Stimulated activated CD4-positive, alpha-beta T cell treated with anti-CD3 and anti-CD28 coated beads, Interleukin-12 subunit alpha, Interleukin-12 subunit beta, amount 100 ng/mL, for 4 hours (primary cell): ENCODE results near the gene CD72.
A peak's percentile ranks its signal among the peaks of the same experiment; 100 is the strongest.
"Not testable (repeated sequence)": the region's sequence is repeated elsewhere in the genome, so short reads cannot be mapped to it uniquely, and the experiment has no call there.

Source experiments
- DNase-seq: peaks from one replicate; pipeline ENCODE4 v3.0.0-alpha.2; 2020

CD72 gene

GRCh38 chr9:35649431-35650340 lies 31.5 kb upstream of the CD72 start:
- DNase-seq = peak; percentile 43

GRCh38 chr9:35646533-35647265 lies 28.5 kb upstream of the CD72 start:
- DNase-seq = peak; percentile 91

- no peak for DNase-seq
Measured at GRCh38 chr9:35646153-35646532, 27.9 kb upstream of the CD72 start.

GRCh38 chr9:35645736-35646135 lies 27.5 kb upstream of the CD72 start:
- not testable (repeated sequence) for DNase-seq

- DNase-seq = no peak
Measured at GRCh38 chr9:35643046-35643445, 24.8 kb upstream of the CD72 start.

GRCh38 chr9:35641478-35641877 lies 23.3 kb upstream of the CD72 start:
- DNase-seq = not testable (repeated sequence)

- DNase-seq = not testable (repeated sequence)
Measured at GRCh38 chr9:35640431-35640830, 22.2 kb upstream of the CD72 start.

- no peak for DNase-seq
Measured at GRCh38 chr9:35639631-35640030, 21.4 kb upstream of the CD72 start.

GRCh38 chr9:35639225-35639624 lies 21.0 kb upstream of the CD72 start:
- DNase-seq = not testable (repeated sequence)

- not testable (repeated sequence) for DNase-seq
Measured at GRCh38 chr9:35638751-35639150, 20.5 kb upstream of the CD72 start.

GRCh38 chr9:35637427-35637955 lies 19.3 kb upstream of the CD72 start:
- not testable (repeated sequence) for DNase-seq

- DNase-seq = not testable (repeated sequence)
Measured at GRCh38 chr9:35636877-35637246, 18.6 kb upstream of the CD72 start.

- no peak for DNase-seq
Measured at GRCh38 chr9:35636135-35636876, 18.1 kb upstream of the CD72 start.

- no peak for DNase-seq
Measured at GRCh38 chr9:35635730-35636129, 17.5 kb upstream of the CD72 start.

- no peak for DNase-seq
Measured at GRCh38 chr9:35629597-35629996, 11.4 kb upstream of the CD72 start.

- no peak for DNase-seq
Measured at GRCh38 chr9:35628389-35628991, 10.3 kb upstream of the CD72 start.

GRCh38 chr9:35627575-35627974 lies 9.4 kb upstream of the CD72 start:
- no peak for DNase-seq

GRCh38 chr9:35619800-35620158 lies 1.6 kb upstream of the CD72 start:
- no peak for DNase-seq

GRCh38 chr9:35618854-35619799 lies 914 bp upstream of the CD72 start:
- DNase-seq = no peak

GRCh38 chr9:35617548-35617947 lies 665 bp downstream of the CD72 start:
- DNase-seq = no peak

GRCh38 chr9:35616681-35617459 lies 1.3 kb downstream of the CD72 start:
- DNase-seq = peak; percentile 55
